A549 (cell line): ENCODE measurements around the gene RFT1.

ENCODE experiments used
- CEBPB ChIP-seq, 2 experiments: fragments of >200 bp in 1 of 2; sonication (Bioruptor Twin) in 1 of 2; formaldehyde crosslinking in 1 of 2; IDR thresholded peaks; 2 replicates each; pipeline ENCODE4 v1.6.1; 2012 to 2016
- CHD2 ChIP-seq: fragments of 150-350 bp; IDR thresholded peaks from 2 replicates; pipeline ENCODE4 v1.6.1; 2014; ENCODE audit warnings: low read length; ENCODE audit not compliant: partially characterized antibody
- EP300 ChIP-seq, 2 experiments: fragments of >200 bp; sonication (Bioruptor Twin); formaldehyde crosslinking; IDR thresholded peaks; 2 replicates in 1 of 2; 3 replicates in 1 of 2; pipeline ENCODE4 v1.6.1; 2016 to 2017
- JUN ChIP-seq, 2 experiments: fragments of >200 bp; sonication (Bioruptor Twin); formaldehyde crosslinking; IDR thresholded peaks; 2 replicates in 1 of 2; 3 replicates in 1 of 2; pipeline ENCODE4 v1.6.1; 2016 to 2017
- KDM1A ChIP-seq: fragments of 200-600 bp; sonication (generic); IDR thresholded peaks from 2 replicates; pipeline ENCODE4 v1.6.1; 2016; ENCODE audit warnings: low read depth, mild to moderate bottlenecking
- MYC ChIP-seq: IDR thresholded peaks from 2 replicates; pipeline ENCODE4 v1.6.1; 2012; ENCODE audit warnings: mild to moderate bottlenecking, inconsistent platforms, low read length, improper control_type of control experiment, borderline replicate concordance
- POLR2A ChIP-seq: IDR thresholded peaks from 2 replicates; pipeline ENCODE4 v1.6.1; 2012; ENCODE audit warnings: mild to moderate bottlenecking, low read length
- RAD21 ChIP-seq, 2 experiments: fragments of >200 bp in 1 of 2; sonication (Bioruptor Twin) in 1 of 2; formaldehyde crosslinking in 1 of 2; IDR thresholded peaks in 1 of 2; conservative IDR thresholded peaks in 1 of 2; 2 replicates in 1 of 2; 3 replicates in 1 of 2; pipeline ENCODE4 v1.6.1; 2012 to 2018; ENCODE audit warnings: inconsistent platforms in 1 of 2
- USF2 ChIP-seq: fragments of 450-650 bp; IDR thresholded peaks from 2 replicates; pipeline ENCODE4 v1.6.1; 2014; ENCODE audit warnings: antibody characterized with exemption
- TF ChIP-seq, protein P1 (sequence below): fragments of >200 bp; sonication (Bioruptor Twin); formaldehyde crosslinking; IDR thresholded peaks from 3 replicates; pipeline ENCODE4 v1.6.1; 2016
- TF ChIP-seq, protein P2 (sequence below): fragments of >200 bp; sonication (Bioruptor Twin); formaldehyde crosslinking; IDR thresholded peaks from 3 replicates; pipeline ENCODE4 v1.5.1; 2016
- TF ChIP-seq, protein P3 (sequence below): fragments of 200-600 bp; sonication (generic); IDR thresholded peaks from 2 replicates; pipeline ENCODE4 v1.6.1; 2016; ENCODE audit warnings: antibody characterized with exemption, mild to moderate bottlenecking, moderate library complexity

DNA sequence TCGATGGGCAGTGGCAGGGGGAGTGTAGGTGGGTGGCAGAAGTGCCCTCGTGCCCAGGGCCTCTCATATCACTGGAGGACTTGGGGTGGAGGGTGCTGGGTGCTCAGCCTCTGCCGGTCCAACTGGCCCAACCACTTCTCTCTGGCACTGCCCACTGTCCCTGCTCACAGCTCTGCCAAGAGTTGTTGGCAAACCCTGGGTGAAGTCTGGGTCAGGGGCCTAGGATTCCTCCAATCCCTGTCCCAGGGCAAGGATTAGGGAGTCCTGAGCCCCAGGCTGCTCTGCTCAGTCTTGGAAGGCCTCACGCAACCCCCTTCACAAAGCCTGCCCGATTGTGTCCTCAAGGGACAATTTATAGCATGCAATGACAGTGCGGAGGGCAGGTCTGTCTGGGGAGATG is 25.5 kb upstream of the RFT1 start:
- TF ChIP-seq EP300 (IDR thresholded peaks at IDR 0.05) (no peak), KDM1A (no peak), USF2 (no peak), POLR2A (no peak), CHD2 (no peak), JUN (IDR thresholded peaks at IDR 0.05) (no peak), MYC (no peak), CEBPB (IDR thresholded peaks at IDR 0.05) (no peak), RAD21 (conservative IDR thresholded peaks at IDR 0.05 in 1 of 2, IDR thresholded peaks at IDR 0.05 in 1 of 2) (no peak)
- TF ChIP-seq, protein P1, sequence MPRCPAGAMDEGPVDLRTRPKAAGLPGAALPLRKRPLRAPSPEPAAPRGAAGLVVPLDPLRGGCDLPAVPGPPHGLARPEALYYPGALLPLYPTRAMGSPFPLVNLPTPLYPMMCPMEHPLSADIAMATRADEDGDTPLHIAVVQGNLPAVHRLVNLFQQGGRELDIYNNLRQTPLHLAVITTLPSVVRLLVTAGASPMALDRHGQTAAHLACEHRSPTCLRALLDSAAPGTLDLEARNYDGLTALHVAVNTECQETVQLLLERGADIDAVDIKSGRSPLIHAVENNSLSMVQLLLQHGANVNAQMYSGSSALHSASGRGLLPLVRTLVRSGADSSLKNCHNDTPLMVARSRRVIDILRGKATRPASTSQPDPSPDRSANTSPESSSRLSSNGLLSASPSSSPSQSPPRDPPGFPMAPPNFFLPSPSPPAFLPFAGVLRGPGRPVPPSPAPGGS, result no peak
- TF ChIP-seq, protein P2, sequence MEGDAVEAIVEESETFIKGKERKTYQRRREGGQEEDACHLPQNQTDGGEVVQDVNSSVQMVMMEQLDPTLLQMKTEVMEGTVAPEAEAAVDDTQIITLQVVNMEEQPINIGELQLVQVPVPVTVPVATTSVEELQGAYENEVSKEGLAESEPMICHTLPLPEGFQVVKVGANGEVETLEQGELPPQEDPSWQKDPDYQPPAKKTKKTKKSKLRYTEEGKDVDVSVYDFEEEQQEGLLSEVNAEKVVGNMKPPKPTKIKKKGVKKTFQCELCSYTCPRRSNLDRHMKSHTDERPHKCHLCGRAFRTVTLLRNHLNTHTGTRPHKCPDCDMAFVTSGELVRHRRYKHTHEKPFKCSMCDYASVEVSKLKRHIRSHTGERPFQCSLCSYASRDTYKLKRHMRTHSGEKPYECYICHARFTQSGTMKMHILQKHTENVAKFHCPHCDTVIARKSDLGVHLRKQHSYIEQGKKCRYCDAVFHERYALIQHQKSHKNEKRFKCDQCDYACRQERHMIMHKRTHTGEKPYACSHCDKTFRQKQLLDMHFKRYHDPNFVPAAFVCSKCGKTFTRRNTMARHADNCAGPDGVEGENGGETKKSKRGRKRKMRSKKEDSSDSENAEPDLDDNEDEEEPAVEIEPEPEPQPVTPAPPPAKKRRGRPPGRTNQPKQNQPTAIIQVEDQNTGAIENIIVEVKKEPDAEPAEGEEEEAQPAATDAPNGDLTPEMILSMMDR, result no peak
- TF ChIP-seq, protein P3, sequence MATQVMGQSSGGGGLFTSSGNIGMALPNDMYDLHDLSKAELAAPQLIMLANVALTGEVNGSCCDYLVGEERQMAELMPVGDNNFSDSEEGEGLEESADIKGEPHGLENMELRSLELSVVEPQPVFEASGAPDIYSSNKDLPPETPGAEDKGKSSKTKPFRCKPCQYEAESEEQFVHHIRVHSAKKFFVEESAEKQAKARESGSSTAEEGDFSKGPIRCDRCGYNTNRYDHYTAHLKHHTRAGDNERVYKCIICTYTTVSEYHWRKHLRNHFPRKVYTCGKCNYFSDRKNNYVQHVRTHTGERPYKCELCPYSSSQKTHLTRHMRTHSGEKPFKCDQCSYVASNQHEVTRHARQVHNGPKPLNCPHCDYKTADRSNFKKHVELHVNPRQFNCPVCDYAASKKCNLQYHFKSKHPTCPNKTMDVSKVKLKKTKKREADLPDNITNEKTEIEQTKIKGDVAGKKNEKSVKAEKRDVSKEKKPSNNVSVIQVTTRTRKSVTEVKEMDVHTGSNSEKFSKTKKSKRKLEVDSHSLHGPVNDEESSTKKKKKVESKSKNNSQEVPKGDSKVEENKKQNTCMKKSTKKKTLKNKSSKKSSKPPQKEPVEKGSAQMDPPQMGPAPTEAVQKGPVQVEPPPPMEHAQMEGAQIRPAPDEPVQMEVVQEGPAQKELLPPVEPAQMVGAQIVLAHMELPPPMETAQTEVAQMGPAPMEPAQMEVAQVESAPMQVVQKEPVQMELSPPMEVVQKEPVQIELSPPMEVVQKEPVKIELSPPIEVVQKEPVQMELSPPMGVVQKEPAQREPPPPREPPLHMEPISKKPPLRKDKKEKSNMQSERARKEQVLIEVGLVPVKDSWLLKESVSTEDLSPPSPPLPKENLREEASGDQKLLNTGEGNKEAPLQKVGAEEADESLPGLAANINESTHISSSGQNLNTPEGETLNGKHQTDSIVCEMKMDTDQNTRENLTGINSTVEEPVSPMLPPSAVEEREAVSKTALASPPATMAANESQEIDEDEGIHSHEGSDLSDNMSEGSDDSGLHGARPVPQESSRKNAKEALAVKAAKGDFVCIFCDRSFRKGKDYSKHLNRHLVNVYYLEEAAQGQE, result no peak
